K562 (cell line): ENCODE measurements around the gene XYLB. TPM values are rescaled to one million over a fixed set of nuclear protein-coding genes. Genes with fewer than 3 reads are reported as not detected.

Source experiments
- ATAC-seq: fragments of 200-7000 bp; cut with Tn5 transposase; 3 replicates; pipeline ENCODE4 v1.9.1; 2020; ENCODE audit warnings: moderate library complexity
- BruUV-seq: library from RNA; stranded (reverse); fragments of 400-500 nt; replicated peaks from 2 replicates; lab custom pipeline; 2021; lab: Mats Ljungman, UMichigan
- CTCF ChIA-PET: fragments of 300-600 bp; formaldehyde crosslinking; extraction: SDS; loops from one replicate; lab custom pipeline; 2021; ENCODE audit warnings: low intra/inter-chr PET ratio; lab: Yijun Ruan, JAX
- POLR2A ChIA-PET: fragments of 300-600, 350-650 bp; sonication (Branson Sonifier 250); formaldehyde crosslinking; extraction: SDS; loops from one replicate; lab custom pipeline; 2021; ENCODE audit warnings: antibody characterized with exemption, inconsistent platforms; lab: Yijun Ruan, JAX
- DNase-seq, 4 experiments: peaks; one replicate each; pipeline versions ENCODE4 v3.0.0 to v3.0.0-alpha.2; 2011 to 2018; ENCODE audit warnings: low spot score in 3 of 4, mixed read lengths in 3 of 4; ENCODE audit errors: extremely low read depth in 1 of 4
- FAIRE-seq: peaks from 2 replicates; lab custom pipeline; 2011; peaks lifted over from hg19 to GRCh38; lab: Jason Lieb, UNC
- H2AFZ ChIP-seq: 2 replicates; pipeline ENCODE4 v1.6.0; 2011; ENCODE audit warnings: low read depth, low read length, control low read depth, inconsistent platforms
- H3K27ac ChIP-seq: fragments of 200-600 bp; 3 replicates; pipeline ENCODE4 v1.8.0; 2011; ENCODE audit warnings: low read depth, mild to moderate bottlenecking, control low read depth, inconsistent platforms, low read length, moderate library complexity, mixed read lengths; ENCODE audit errors: extremely low read depth
- H3K27me3 ChIP-seq, 2 experiments: fragments of 300-600 bp in 1 of 2; 2 replicates in 1 of 2; 3 replicates in 1 of 2; pipeline versions ENCODE4 v1.6.0 to v1.8.0; 2011; ENCODE audit warnings: inconsistent platforms in 2 of 2, low read length in 2 of 2, mild to moderate bottlenecking in 1 of 2, mixed read lengths in 1 of 2, moderate library complexity in 1 of 2; ENCODE audit not compliant: control insufficient read depth in 2 of 2, insufficient read depth in 2 of 2
- H3K36me3 ChIP-seq: fragments of 300-600 bp; 3 replicates; pipeline ENCODE4 v1.8.0; 2011; ENCODE audit warnings: mild to moderate bottlenecking, low read length, inconsistent platforms; ENCODE audit not compliant: control insufficient read depth, insufficient read depth
- H3K4me1 ChIP-seq, 2 experiments: fragments of 200-600 bp in 1 of 2; replicated peaks in 1 of 2; 2 replicates in 1 of 2; 3 replicates in 1 of 2; pipeline versions ENCODE4 v1.5.1 to v1.8.0; 2011; ENCODE audit warnings: inconsistent platforms in 2 of 2, low read length in 2 of 2, mild to moderate bottlenecking in 1 of 2, mixed read lengths in 1 of 2, moderate library complexity in 1 of 2; ENCODE audit not compliant: control insufficient read depth in 2 of 2, insufficient read depth in 2 of 2
- H3K4me2 ChIP-seq: 2 replicates; pipeline ENCODE4 v1.6.1; 2011; ENCODE audit warnings: low read length, control low read depth, inconsistent platforms, mixed read lengths; ENCODE audit not compliant: insufficient read depth
- H3K4me3 ChIP-seq: fragments of 200-600 bp; sonication (generic), shearing (Covaris generic); 2 replicates; pipeline ENCODE4 v1.5.1; 2016; ENCODE audit warnings: control low read depth, inconsistent platforms
- H3K79me2 ChIP-seq: fragments of 200-600 bp; 3 replicates; pipeline ENCODE4 v1.8.0; 2011; ENCODE audit warnings: low read length, inconsistent platforms; ENCODE audit not compliant: control insufficient read depth, insufficient read depth
- H3K9ac ChIP-seq, 2 experiments: 2 replicates each; pipeline versions ENCODE4 v1.6.0 to v1.6.1; 2011; ENCODE audit warnings: low read depth in 2 of 2, low read length in 2 of 2, control low read depth in 1 of 2, inconsistent platforms in 1 of 2, mild to moderate bottlenecking in 1 of 2, mixed read lengths in 1 of 2; ENCODE audit not compliant: insufficient read depth in 1 of 2
- H3K9me1 ChIP-seq: one replicate; pipeline ENCODE4 v1.6.0; 2011; ENCODE audit warnings: inconsistent platforms, mild to moderate bottlenecking, low read length, moderate library complexity; ENCODE audit not compliant: control insufficient read depth, insufficient read depth
- H3K9me3 ChIP-seq: replicated peaks from 2 replicates; pipeline ENCODE4 v1.5.1; 2011; ENCODE audit warnings: low read depth, low read length, inconsistent platforms; ENCODE audit not compliant: control insufficient read depth, insufficient read depth
- H4K20me1 ChIP-seq: replicated peaks from 2 replicates; pipeline ENCODE4 v1.6.1; 2011; ENCODE audit warnings: low read length, inconsistent platforms, mixed read lengths; ENCODE audit not compliant: control insufficient read depth, insufficient read depth
- BCL6 ChIP-seq: fragments of 250-450 bp; sonication (Bioruptor Pico); IDR thresholded peaks from 2 replicates; pipeline ENCODE4 v1.4.0; 2020
- CAMTA2 ChIP-seq: fragments of 250-450 bp; sonication (Bioruptor Pico); conservative IDR thresholded peaks from 2 replicates; pipeline ENCODE4 v1.5.1; 2022
- COPS2 ChIP-seq: fragments of 450-650 bp; conservative IDR thresholded peaks from 2 replicates; pipeline ENCODE4 v1.6.1; 2016; ENCODE audit warnings: mild to moderate bottlenecking, moderate library complexity
- HNRNPH1 ChIP-seq: fragments of 200-400 bp; formaldehyde crosslinking; optimal IDR thresholded peaks from 2 replicates; pipeline ENCODE3; 2017; ENCODE audit warnings: low read depth, mild to moderate bottlenecking, low read length, moderate library complexity
- KAT7 ChIP-seq: sonication (generic); formaldehyde crosslinking; IDR thresholded peaks from 2 replicates; pipeline ENCODE4 v1.8.0; 2022; ENCODE audit warnings: missing genetic modification reagents, mild to moderate bottlenecking, borderline replicate concordance
- MYBL2 ChIP-seq, 2 experiments: fragments of 450-650 bp in 1 of 2; sonication (generic) in 1 of 2; formaldehyde crosslinking in 1 of 2; IDR thresholded peaks; 2 replicates each; pipeline versions ENCODE4 v1.6.1 to v1.8.1; 2017 to 2022; ENCODE audit warnings: borderline replicate concordance in 1 of 2, inconsistent platforms in 1 of 2, low read depth in 1 of 2, mild to moderate bottlenecking in 1 of 2, missing genetic modification reagents in 1 of 2, moderate library complexity in 1 of 2
- SAFB ChIP-seq: fragments of 200-400 bp; formaldehyde crosslinking; IDR thresholded peaks from 2 replicates; pipeline ENCODE4 v1.6.1; 2017; ENCODE audit warnings: low read depth, low read length, borderline replicate concordance
- SETDB1 ChIP-seq: IDR thresholded peaks from one replicate; pipeline ENCODE4 v1.6.1; 2012; ENCODE audit warnings: low read length, control low read depth, inconsistent platforms
- ZBTB17 ChIP-seq: fragments of 450-650 bp; formaldehyde crosslinking; IDR thresholded peaks from 2 replicates; pipeline ENCODE4 v1.4.0; 2020; ENCODE audit warnings: mild to moderate bottlenecking
- ZFPM2 ChIP-seq: fragments of 250-450 bp; sonication (Bioruptor Pico); IDR thresholded peaks from 2 replicates; pipeline ENCODE4 v1.5.1; 2022; ENCODE audit warnings: mild to moderate bottlenecking
- ZNF239 ChIP-seq: fragments of 250-450 bp; sonication (Bioruptor Pico); IDR thresholded peaks from 2 replicates; pipeline ENCODE4 v1.4.0; 2020; ENCODE audit warnings: mild to moderate bottlenecking
- ZNF717 ChIP-seq: fragments of 250-450 bp; sonication (Bioruptor Pico); IDR thresholded peaks from 2 replicates; pipeline ENCODE4 v1.5.0; 2021
- WGBS: fragments of 100-300 bp; shearing (Covaris generic); methylation state at CpG from one replicate; pipeline ENCODE4 v1.1.6; 2016; ENCODE audit warnings: low coverage, mixed read lengths; ENCODE audit not compliant: insufficient coverage; ENCODE audit errors: missing lambda C conversion rate; 5-methylcytosine and 5-hydroxymethylcytosine counted together
- in situ Hi-C: fragments of 300-500 bp; cut with MboI; formaldehyde crosslinking; loops from 4 replicates; pipeline ENCODE4 v1.15.0; 2018; ENCODE audit warnings: inconsistent platforms, mixed read lengths
- intact Hi-C: fragments of 100-400 bp; cut with micrococcal nuclease; formaldehyde crosslinking; loops from 2 replicates; pipeline ENCODE4 v1.14.2; 2022
- polyA plus RNA-seq, 8 experiments: library from polyadenylated mRNA; depleted of rRNA in 4 of 8; stranded (reverse) in 5 of 8; unstranded in 3 of 8; fragments of >200 nt; fragmentation: Nextera tagmentation in 2 of 8; fragmentation: Illumina TruSeq in 1 of 8; extraction: Ambion mirVana in 2 of 8; extraction: Trizol in 1 of 8; gene quantifications; 2 replicates each; pipeline versions ENCODE4 v1.2.1 to v1.2.3, GENCODE V29; 2011 to 2014; ENCODE audit warnings: inconsistent platforms in 1 of 8, missing spikeins in 1 of 8
- total RNA-seq, 7 experiments: library from RNA; depleted of rRNA in 6 of 7; stranded (reverse); fragments of >200 nt in 6 of 7; fragmentation: Illumina TruSeq in 2 of 7; extraction: Trizol in 2 of 7; gene quantifications; 2 replicates each; pipeline versions ENCODE4 v1.2.1 to v1.2.3, GENCODE V29; 2011 to 2021; ENCODE audit warnings: low replicate concordance in 1 of 7

The XYLB gene
- total and polyA plus RNA-seq, 9 of the 15 experiments (the other 6 are each of a cell fraction or from before 2014, with no cell fraction given), result 4.0 to 20.2 (median 13.2) TPM

DNA sequence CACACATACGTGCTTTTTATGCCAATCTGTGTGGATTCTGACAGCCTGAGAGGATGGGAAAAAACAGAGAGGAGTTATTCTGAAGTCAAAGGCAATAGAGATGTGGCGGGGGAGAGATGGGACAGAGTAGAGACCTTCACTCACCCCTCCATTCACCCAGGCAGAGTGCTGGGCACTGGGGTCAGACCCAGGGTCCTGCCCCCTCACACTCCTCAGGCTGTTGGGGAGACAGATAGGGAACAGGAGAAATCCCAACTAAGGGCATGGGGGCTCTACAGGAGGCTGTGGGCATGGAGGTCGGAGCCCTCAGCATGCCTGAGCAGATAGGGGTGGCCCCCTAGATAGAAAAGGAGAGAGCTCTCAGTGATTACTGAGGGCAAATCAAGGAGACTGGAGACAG, 34.2 kb upstream of the XYLB start:
- POLR2A ChIA-PET, result interaction anchor here (0.5 to 0.6 kb wide), 2 partner anchors 170 to 322 kb away, joined by 3 read pairs; no protein-coding TSS in a partner anchor
- Histone ChIP-seq H2AFZ (no peak overlapping the region), H3K4me1 (peaks cover 0 to 11% of the 10 kb centered on the region in 2 experiments; a peak in 2 of 5 replicates), H3K9me1 (no peaks in the 10 kb centered on the region), H3K9me3 (no peaks in the 10 kb centered on the region), H3K27me3 (peaks cover 25 to 85% of the 10 kb centered on the region in 2 experiments), H3K9ac (no peak overlapping the region), H4K20me1 (no peaks in the 10 kb centered on the region), H3K36me3 (no peaks in the 10 kb centered on the region), H3K4me3 (no peak overlapping the region), H3K27ac (no peak overlapping the region), H3K79me2 (no peaks in the 10 kb centered on the region), H3K4me2 (no peak overlapping the region)
- no peak for ATAC-seq
- in situ Hi-C loops, result no loop called here
- DNase-seq, result no peak
- no TSS peak for BruUV-seq
- no peak for FAIRE-seq
- WGBS, result 10% methylated on average over 3 of the region's 3 CpGs
- CTCF ChIA-PET, result no interaction called here
- no peak for TF ChIP-seq ZNF239 (CRISPR knock-in tag)
- no peak for TF ChIP-seq ZNF717 (CRISPR knock-in tag)
- TF ChIP-seq CAMTA2, result no peak
- no peak for TF ChIP-seq COPS2
- TF ChIP-seq KAT7, result no peak
- TF ChIP-seq ZBTB17 (CRISPR knock-in tag), result no peak
- TF ChIP-seq ZFPM2 (CRISPR knock-in tag), result no peak
- no peak for TF ChIP-seq SAFB
- no peak for TF ChIP-seq MYBL2 (IDR thresholded peaks at IDR 0.05; ENCODE audit: low read depth)
- no peak for TF ChIP-seq MYBL2 (CRISPR knock-in tag; IDR thresholded peaks at IDR 0.05; ENCODE audit: borderline replicate concordance)
- no peak for TF ChIP-seq BCL6 (CRISPR knock-in tag)
- no peak for TF ChIP-seq HNRNPH1
- no peak for TF ChIP-seq SETDB1
- intact Hi-C loops, result no loop called here
